GM12875 (cell line): Measurements from ENCODE around the gene VDR.

ENCODE experiments used
- H3K4me3 ChIP-seq: one replicate; pipeline ENCODE4 v1.5.1; 2011; ENCODE audit warnings: low read depth, low read length, control low read depth
- CTCF ChIP-seq: IDR thresholded peaks from 2 replicates; pipeline ENCODE4 v1.5.1; 2011; ENCODE audit warnings: low read depth, mild to moderate bottlenecking, control low read depth, inconsistent platforms, low read length, moderate library complexity, borderline replicate concordance; ENCODE audit not compliant: insufficient read depth

Gene VDR

DNA sequence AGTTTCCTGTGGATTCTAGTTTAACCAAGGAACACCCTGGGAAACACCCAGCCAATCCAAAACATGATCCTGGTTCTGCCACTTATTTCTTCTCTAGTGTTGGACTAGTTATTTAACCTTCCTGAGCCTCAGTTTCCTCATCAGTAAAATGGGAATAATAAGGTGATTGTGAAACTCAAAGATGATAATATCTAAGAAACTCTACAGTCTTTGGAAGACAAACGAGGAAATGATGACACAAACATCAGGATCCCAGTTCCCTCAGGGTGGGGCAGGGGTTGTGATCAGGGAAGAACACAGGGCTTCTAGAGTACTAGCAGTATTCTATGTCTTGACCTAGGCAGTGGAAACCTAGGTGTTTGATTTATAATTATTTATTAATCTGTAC is 40.5 kb upstream of the VDR start:
- TF ChIP-seq CTCF = no peak
- H3K4me3 ChIP-seq = no peak overlapping the region

DNA sequence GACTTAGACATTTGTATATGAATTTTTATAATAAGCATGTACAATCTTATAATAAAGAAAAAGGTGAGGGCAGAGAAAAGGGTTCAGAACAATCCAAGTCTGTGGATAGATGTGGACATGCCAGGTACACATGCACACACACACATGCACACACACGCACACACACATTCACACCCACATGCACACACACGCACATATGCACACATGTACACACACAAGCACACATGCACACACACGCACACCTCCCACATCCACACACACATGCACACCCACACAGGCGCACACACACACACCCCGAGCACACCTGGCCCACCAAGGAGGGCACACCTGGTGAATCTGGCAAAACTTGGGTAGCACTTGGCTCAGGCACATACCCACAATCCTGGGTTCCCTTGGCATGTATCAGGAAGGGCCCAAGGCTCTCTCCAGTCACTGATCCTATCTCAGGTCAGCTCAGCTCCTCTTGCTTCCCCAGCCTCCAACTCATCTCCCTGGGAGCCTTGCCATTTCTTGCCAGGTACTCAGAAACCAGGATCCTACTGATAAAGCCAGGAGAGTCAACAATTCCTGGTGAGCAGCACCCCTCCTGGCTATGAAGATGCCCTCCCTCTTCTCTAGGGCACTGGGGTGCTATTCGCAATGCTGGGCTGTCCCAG is 40.0 kb upstream of the VDR start:
- H3K4me3 ChIP-seq = no peak overlapping the region
- no peak for TF ChIP-seq CTCF

DNA sequence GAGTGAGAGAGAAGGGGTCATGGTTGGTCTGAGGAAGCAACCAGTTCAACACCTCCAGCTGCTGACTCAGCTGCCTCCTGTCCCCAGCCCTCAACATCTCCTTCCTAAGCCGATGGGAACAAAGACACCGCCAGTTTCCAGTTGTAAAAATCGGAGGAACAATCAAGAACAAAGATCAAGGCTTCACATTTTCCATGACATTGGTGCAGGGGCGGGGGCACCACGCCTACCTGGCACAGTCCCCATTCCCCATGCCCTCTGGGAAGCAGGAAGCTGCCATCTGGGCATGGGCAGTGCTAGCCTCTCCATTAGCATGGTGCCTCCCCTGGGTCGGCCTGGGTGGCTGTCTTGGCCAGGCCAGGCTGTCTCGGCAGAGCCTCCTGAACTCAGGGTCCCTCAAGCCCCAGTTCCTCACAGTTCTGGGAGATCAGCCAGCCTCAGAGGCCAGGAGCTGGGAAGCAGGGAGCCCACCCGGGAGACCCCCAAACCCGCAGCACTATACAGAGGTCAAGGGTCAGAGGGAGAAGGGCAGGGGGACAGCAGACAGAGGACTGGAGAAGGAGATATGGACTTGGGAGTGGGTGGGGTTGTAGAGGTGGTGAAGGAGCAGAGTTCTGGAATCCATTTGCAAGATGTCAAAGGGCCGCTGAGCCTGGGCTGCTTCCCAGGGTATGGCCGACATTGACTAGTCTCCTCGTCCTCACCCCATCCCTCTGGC is 39.0 kb upstream of the VDR start:
- no peak for TF ChIP-seq CTCF
- no peak overlapping the region for H3K4me3 ChIP-seq

GRCh38 chr12:47942614-47943225 is 37.9 kb upstream of the VDR start:
- no peak for TF ChIP-seq CTCF
- H3K4me3 ChIP-seq = no peak overlapping the region

DNA sequence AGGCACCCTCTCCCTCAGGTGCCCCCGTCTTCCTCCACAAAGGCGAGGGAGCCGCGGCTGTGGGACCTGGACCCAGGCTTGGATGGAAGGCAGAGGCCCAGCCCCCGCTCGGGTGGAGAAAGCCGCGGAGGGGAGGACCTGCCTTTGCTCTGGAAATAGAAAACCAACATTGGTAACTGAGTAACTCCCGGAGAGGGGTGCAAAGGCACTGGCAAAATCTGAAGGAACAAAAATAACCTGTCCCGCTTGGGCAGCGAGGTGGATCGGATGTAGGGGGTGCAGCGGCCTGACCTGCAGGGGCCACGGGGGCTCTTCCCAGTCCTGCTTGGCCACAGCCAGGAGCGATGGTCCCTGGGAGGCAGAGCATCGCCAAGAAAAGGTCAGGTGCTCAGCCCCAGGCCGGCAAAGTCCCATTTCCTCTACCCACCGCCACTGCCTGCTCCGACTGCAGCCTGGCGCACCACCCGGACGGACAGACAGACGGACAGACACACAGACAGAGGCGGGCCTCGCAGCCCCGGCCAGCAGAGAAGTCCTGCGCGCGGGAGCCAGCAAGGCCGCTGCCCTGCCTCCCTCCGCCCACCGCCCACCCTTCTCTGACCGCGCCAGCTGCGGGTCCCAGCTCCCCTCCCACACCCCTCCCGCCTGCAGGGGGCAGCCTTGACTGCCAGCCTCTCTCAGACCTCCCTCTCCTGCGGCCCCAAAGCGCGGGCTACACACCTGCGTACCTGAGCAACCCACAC is 37.2 kb upstream of the VDR start:
- no peak overlapping the region for H3K4me3 ChIP-seq
- TF ChIP-seq CTCF = peak; percentile 59

GRCh38 chr12:47941475-47941780 is 36.6 kb upstream of the VDR start:
- no peak for TF ChIP-seq CTCF
- no peak overlapping the region for H3K4me3 ChIP-seq
